Measurements from ENCODE around the gene WFDC10A. TPM values are rescaled to one million over a fixed set of nuclear protein-coding genes. Genes with fewer than 3 reads are reported as not detected.

WFDC10A gene
- total RNA-seq, 1 experiment from 2014 or later: not detected

GRCh38 chr20:45670139-45670538 lies 40.6 kb downstream of the WFDC10A start, which contains the start of gene WFDC11:
WFDC11 (minus strand) TSS chr20:45670239; CDS start chr20:45650600, 19,639 bp downstream.
- no TSS peak for BruUV-seq (replicated peaks)
- no peak for DNase-seq
- peaks cover 10% of the 10 kb centered on the region; the same call in 1 of the 2 replicates for H3K9me3 ChIP-seq (ENCODE audit: insufficient read depth, low read depth)
- CTCF ChIA-PET: no interaction called here
- no peaks in the 10 kb centered on the region for H3K9me2 ChIP-seq (ENCODE audit: insufficient read depth)
- H3K27ac ChIP-seq: no peak within 1 kb of the TSS
- no peaks in the 10 kb centered on the region for H4K20me1 ChIP-seq (ENCODE audit: insufficient read depth)
- H3K27me3 ChIP-seq (ENCODE audit: insufficient read depth, low read depth): no peaks in the 10 kb centered on the region; the same call in 1 of the 2 replicates
- intact Hi-C loops (cut with micrococcal nuclease; ENCODE audit: unreplicated experiment): loop anchor here (10.0 kb wide), 1 partner anchor 65 kb away; no protein-coding TSS in a partner anchor
- no peaks in the 10 kb centered on the region for H3F3A ChIP-seq (ENCODE audit: insufficient read depth, low read depth)
- POLR2A ChIA-PET (ENCODE audit: unreplicated experiment): interaction anchor here (0.6 kb wide), 1 partner anchor 752 kb away, joined by 3 read pairs; no protein-coding TSS in a partner anchor
- H3K4me1 ChIP-seq (replicated peaks; ENCODE audit: insufficient read depth): no peaks in the 10 kb centered on the region
- no peaks in the 10 kb centered on the region for H3K36me3 ChIP-seq (ENCODE audit: low read depth)
- H3K4me3 ChIP-seq: no peak within 1 kb of the TSS
- H2AFZ ChIP-seq: no peak within 1 kb of the TSS
- no peak for TF ChIP-seq EZH2 (IDR thresholded peaks at IDR 0.05; ENCODE audit: low read depth)
- TF ChIP-seq CTCF (conservative IDR thresholded peaks at IDR 0.05): no peak
- no peaks in the 10 kb centered on the region for H3K79me2 ChIP-seq (ENCODE audit: low read depth)
- H3K4me2 ChIP-seq: no peak within 1 kb of the TSS

GRCh38 chr20:45672765-45673164 lies 43.2 kb downstream of the WFDC10A start:
- Histone ChIP-seq H4K20me1 (ENCODE audit: insufficient read depth) (no peaks in the 10 kb centered on the region), H3K27me3 (ENCODE audit: insufficient read depth, low read depth) (peaks cover 9% of the 10 kb centered on the region; the same call in 1 of the 2 replicates), H3K4me1 (replicated peaks; ENCODE audit: insufficient read depth) (no peaks in the 10 kb centered on the region), H2AFZ (no peak overlapping the region), H3K36me3 (ENCODE audit: low read depth) (no peaks in the 10 kb centered on the region), H3K27ac (no peak overlapping the region), H3K4me2 (no peak overlapping the region), H3K9me3 (ENCODE audit: insufficient read depth, low read depth) (peaks cover 10% of the 10 kb centered on the region; the same call in 1 of the 2 replicates), H3K4me3 (no peak overlapping the region), H3K79me2 (ENCODE audit: low read depth) (no peaks in the 10 kb centered on the region), H3K9me2 (ENCODE audit: insufficient read depth) (no peaks in the 10 kb centered on the region; the same call in 1 of the 2 replicates), H3F3A (ENCODE audit: insufficient read depth, low read depth) (no peaks in the 10 kb centered on the region)
- no TSS peak for BruUV-seq (replicated peaks)
- CTCF ChIA-PET: no interaction called here
- intact Hi-C loops (cut with micrococcal nuclease; ENCODE audit: unreplicated experiment): loop anchor here (10.0 kb wide), 1 partner anchor 62 kb away; no protein-coding TSS in a partner anchor
- DNase-seq: no peak
- TF ChIP-seq EZH2 (IDR thresholded peaks at IDR 0.05; ENCODE audit: low read depth): no peak
- no peak for TF ChIP-seq CTCF (conservative IDR thresholded peaks at IDR 0.05)
- POLR2A ChIA-PET (ENCODE audit: unreplicated experiment): no interaction called here

GRCh38 chr20:45679650-45680049 lies 50.1 kb downstream of the WFDC10A start:
- peaks cover 24% of the 10 kb centered on the region; the same call in 1 of the 2 replicates for H3K27me3 ChIP-seq (ENCODE audit: insufficient read depth, low read depth)
- H2AFZ ChIP-seq: no peak overlapping the region
- no peaks in the 10 kb centered on the region for H4K20me1 ChIP-seq (ENCODE audit: insufficient read depth)
- no peak overlapping the region for H3K4me3 ChIP-seq
- H3K4me2 ChIP-seq: no peak overlapping the region
- H3K9me2 ChIP-seq (ENCODE audit: insufficient read depth): no peaks in the 10 kb centered on the region; the same call in 1 of the 2 replicates
- TF ChIP-seq CTCF (conservative IDR thresholded peaks at IDR 0.05): no peak
- no peak for TF ChIP-seq EZH2 (IDR thresholded peaks at IDR 0.05; ENCODE audit: low read depth)
- no peaks in the 10 kb centered on the region for H3F3A ChIP-seq (ENCODE audit: insufficient read depth, low read depth)
- H3K9me3 ChIP-seq (ENCODE audit: insufficient read depth, low read depth): peaks cover 6% of the 10 kb centered on the region; the same call in 1 of the 2 replicates
- intact Hi-C loops (cut with micrococcal nuclease; ENCODE audit: unreplicated experiment): loop anchor here (10.0 kb wide), 1 partner anchor 55 kb away; no protein-coding TSS in a partner anchor
- no peaks in the 10 kb centered on the region for H3K79me2 ChIP-seq (ENCODE audit: low read depth)
- ChIA-PET POLR2A (ENCODE audit: unreplicated experiment) (no interaction called here), CTCF (no interaction called here)
- H3K4me1 ChIP-seq (replicated peaks; ENCODE audit: insufficient read depth): no peaks in the 10 kb centered on the region
- no peaks in the 10 kb centered on the region for H3K36me3 ChIP-seq (ENCODE audit: low read depth)
- no TSS peak for BruUV-seq (replicated peaks)
- DNase-seq: no peak
- H3K27ac ChIP-seq: no peak overlapping the region

Other genes starting within 250 kb of the WFDC10A start
- gene DBNDD2, start 221.4 kb upstream of the WFDC10A start, total RNA-seq (2021): 69.0 and 77.1 TPM in 2 replicates
- 101 and 121 TPM in 2 replicates for gene PIGT, start 213.6 kb upstream of the WFDC10A start, total RNA-seq (2021)
- gene WFDC2, start 160.0 kb upstream of the WFDC10A start, total RNA-seq (2021): 159 and 185 TPM in 2 replicates
- gene SPINT3, start 114.1 kb upstream of the WFDC10A start, total RNA-seq (2021): not detected in 2 replicates
- gene WFDC6, start 90.3 kb upstream of the WFDC10A start, total RNA-seq (2021): not detected in 2 replicates
- gene EPPIN, start 82.3 kb upstream of the WFDC10A start, total RNA-seq (2021): not detected in 2 replicates
- gene WFDC8, start 50.5 kb upstream of the WFDC10A start, total RNA-seq (2021): not detected in 2 replicates
- not detected in 2 replicates for gene WFDC9, start 1.5 kb downstream of the WFDC10A start, total RNA-seq (2021)
- gene WFDC11, start 40.5 kb downstream of the WFDC10A start, total RNA-seq (2021): not detected in 2 replicates
- gene WFDC13, start 72.3 kb downstream of the WFDC10A start, total RNA-seq (2021): not detected in 2 replicates
- gene WFDC10B, start 75.3 kb downstream of the WFDC10A start, total RNA-seq (2021): not detected in 2 replicates
- gene SPINT4, start 92.6 kb downstream of the WFDC10A start, total RNA-seq (2021): not detected in 2 replicates
- gene WFDC3, start 162.1 kb downstream of the WFDC10A start, total RNA-seq (2021): 21.6 and 22.4 TPM in 2 replicates
- gene DNTTIP1, start 162.2 kb downstream of the WFDC10A start, total RNA-seq (2021): 53.4 and 56.6 TPM in 2 replicates
- gene UBE2C, start 182.9 kb downstream of the WFDC10A start, total RNA-seq (2021): 207 TPM in 2 replicates
- 1.3 TPM in 1 of 2 replicates, not detected in the other for gene TNNC2, start 197.6 kb downstream of the WFDC10A start, total RNA-seq (2021)
- 9.8 and 13.3 TPM in 2 replicates for gene SNX21, start 204.1 kb downstream of the WFDC10A start, total RNA-seq (2021)
- 33.4 and 40.0 TPM in 2 replicates for gene ACOT8, start 227.7 kb downstream of the WFDC10A start, total RNA-seq (2021)
- 2.7 and 3.3 TPM in 2 replicates for gene ZSWIM3, start 227.9 kb downstream of the WFDC10A start, total RNA-seq (2021)